ENCODE measurements around the gene OR5AC2. TPM values are rescaled to one million over a fixed set of nuclear protein-coding genes. Genes with fewer than 3 reads are reported as not detected.

The OR5AC2 gene, protein sequence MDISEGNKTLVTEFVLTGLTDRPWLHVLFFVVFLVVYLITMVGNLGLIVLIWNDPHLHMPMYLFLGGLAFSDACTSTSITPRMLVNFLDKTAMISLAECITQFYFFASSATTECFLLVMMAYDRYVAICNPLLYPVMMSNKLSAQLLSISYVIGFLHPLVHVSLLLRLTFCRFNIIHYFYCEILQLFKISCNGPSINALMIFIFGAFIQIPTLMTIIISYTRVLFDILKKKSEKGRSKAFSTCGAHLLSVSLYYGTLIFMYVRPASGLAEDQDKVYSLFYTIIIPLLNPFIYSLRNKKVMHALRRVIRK
- total RNA-seq: not detected

DNA sequence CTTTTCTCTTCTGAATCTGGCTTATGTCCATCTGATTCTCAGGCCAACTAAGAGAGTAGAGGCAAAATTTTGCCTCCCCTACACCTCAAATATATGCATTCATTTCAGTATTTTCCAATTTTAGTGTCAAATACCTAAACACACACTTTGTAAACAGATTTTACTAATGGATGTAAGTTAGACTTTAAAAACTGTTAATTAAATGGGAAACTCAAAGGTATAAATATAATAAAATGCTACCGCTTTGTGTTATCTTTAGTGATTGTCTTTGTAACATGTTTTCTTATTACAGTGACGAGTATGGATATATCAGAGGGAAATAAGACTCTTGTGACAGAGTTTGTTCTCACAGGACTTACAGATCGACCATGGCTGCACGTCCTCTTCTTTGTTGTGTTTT, at the start of gene OR5AC2:
Gene OR5AC2 (plus strand): TSS at position 301 of the 400 bp plus-strand sequence. CDS start 0 bp downstream, at position 301.
- H3K9me3 Mint-ChIP-seq (ENCODE audit: low read depth): no peaks in the 10 kb centered on the region
- peaks cover 7% of the 10 kb centered on the region for H3K27me3 Mint-ChIP-seq
- H3K4me3 Mint-ChIP-seq: no peak within 1 kb of the TSS
- ATAC-seq (no peak), DNase-seq (no peak)
- no peaks in the 10 kb centered on the region for H3K4me1 Mint-ChIP-seq
- CTCF ChIA-PET: interaction anchor here (1.0 kb wide), 1 partner anchor 42 kb away, joined by 3 read pairs; no protein-coding TSS in a partner anchor
- no peaks in the 10 kb centered on the region for H3K36me3 Mint-ChIP-seq
- no peak within 1 kb of the TSS for H3K27ac Mint-ChIP-seq

DNA sequence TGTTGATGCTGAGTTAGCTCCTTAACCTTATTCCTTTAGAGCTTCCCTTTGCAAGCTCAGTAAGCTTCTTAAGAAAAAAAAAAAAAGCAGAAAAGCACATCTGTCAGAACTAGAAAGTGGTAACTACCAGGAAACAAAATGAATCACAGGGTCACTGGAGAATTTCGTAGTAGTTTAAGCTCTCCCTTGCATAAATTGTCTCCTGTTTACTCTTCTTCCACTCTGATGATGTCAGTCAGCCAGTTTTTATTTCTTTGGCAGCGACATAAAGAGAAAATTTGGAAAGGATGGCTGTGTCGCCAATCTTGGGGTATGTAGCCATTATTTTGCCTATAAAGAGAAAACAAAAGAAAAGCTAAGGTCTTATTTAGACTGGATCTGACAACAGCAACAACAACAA, 48.7 kb upstream of the OR5AC2 start:
- Mint-ChIP-seq H3K27ac (peak overlapping the region; percentile 82), H3K36me3 (peaks cover 6% of the 10 kb centered on the region), H3K4me1 (peaks cover 27% of the 10 kb centered on the region), H3K4me3 (peak overlapping the region; percentile 84), H3K9me3 (ENCODE audit: low read depth) (peaks cover 9% of the 10 kb centered on the region), H3K27me3 (peaks cover 23% of the 10 kb centered on the region)
- CTCF ChIA-PET: interaction anchor here (0.6 to 5.4 kb wide), 27 partner anchors 7 to 863 kb away, joined by 3 to 53 read pairs (median 4); partner anchors contain the start of genes ARL6, CRYBG3, DCBLD2 and RIOX2
- DNase-seq (no peak), ATAC-seq (peak; percentile 24)

GRCh38 chr3:98038876-98039275, 48.1 kb upstream of the OR5AC2 start:
- Mint-ChIP-seq H3K36me3 (peaks cover 6% of the 10 kb centered on the region), H3K4me3 (peak overlapping the region; percentile 84), H3K27ac (peak overlapping the region; percentile 96), H3K27me3 (peaks cover 25% of the 10 kb centered on the region), H3K4me1 (peaks cover 27% of the 10 kb centered on the region), H3K9me3 (ENCODE audit: low read depth) (peaks cover 9% of the 10 kb centered on the region)
- DNase-seq: no peak
- peak; percentile 40 for ATAC-seq
- CTCF ChIA-PET: interaction anchor here (0.6 to 5.4 kb wide), 32 partner anchors 8 to 863 kb away, joined by 3 to 53 read pairs (median 4); partner anchors contain the start of genes ARL6, CLDND1, CRYBG3 and DCBLD2

DNA sequence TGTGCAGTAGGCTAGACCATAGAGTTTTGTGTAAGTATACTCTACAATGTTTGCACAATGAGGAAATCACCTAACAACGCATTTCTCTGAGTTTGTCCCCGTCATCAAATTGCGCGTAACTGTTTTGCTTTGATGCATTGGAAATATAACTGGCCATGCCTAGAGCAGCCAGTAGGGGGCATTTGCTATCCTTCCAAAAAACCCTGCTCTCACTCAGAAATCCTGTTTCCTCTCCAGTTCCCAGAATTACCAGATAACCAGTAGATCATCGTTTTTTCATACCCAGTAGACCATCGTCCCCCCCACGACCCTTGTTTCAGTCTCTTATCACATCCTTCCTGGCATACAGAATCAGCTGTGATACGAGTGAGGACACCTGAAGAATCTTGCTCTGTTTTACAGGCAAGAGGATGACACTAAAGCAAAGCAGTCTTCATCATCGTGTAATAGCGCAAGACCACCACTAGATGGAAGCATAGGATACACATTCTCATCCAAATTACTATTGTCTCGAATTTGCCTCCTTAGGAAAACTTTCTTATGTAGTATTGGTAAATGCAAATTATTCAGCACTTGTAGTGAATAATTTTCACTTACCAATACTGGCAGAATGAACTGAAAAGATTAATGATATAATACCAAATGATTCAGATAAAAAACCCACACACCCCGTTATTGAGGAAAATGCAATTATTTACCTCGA, 47.5 kb upstream of the OR5AC2 start:
- peaks cover 25% of the 10 kb centered on the region for H3K27me3 Mint-ChIP-seq
- ATAC-seq (peak; percentile 97), DNase-seq (peak; percentile 88)
- peak overlapping the region; percentile 84 for H3K4me3 Mint-ChIP-seq
- peaks cover 9% of the 10 kb centered on the region for H3K9me3 Mint-ChIP-seq (ENCODE audit: low read depth)
- H3K4me1 Mint-ChIP-seq: peaks cover 27% of the 10 kb centered on the region
- CTCF ChIA-PET: interaction anchor here (0.6 to 5.4 kb wide), 27 partner anchors 9 to 774 kb away, joined by 3 to 53 read pairs (median 4); partner anchors contain the start of genes CLDND1 and CRYBG3
- peaks cover 6% of the 10 kb centered on the region for H3K36me3 Mint-ChIP-seq
- peak overlapping the region; percentile 96 for H3K27ac Mint-ChIP-seq

DNA sequence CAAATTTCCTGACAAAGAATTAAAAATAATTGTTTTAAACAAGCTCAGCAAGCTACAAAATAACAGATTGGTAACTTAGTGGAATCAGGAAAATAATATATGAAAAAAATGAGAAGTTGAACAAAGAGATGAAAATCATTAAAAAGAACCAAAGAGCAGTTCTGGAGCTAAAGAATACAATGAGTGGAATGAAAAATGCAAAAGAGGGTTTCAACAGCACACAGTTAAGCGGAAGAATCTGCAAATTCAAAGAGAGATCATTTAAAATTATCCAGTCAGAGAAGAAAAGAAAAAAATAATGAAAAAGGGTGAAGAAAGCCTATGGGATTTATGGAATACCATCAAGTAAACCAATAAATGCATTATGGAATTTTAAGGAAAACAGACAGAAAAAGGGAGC, 45.6 kb upstream of the OR5AC2 start:
- H3K27ac Mint-ChIP-seq: no peak overlapping the region
- CTCF ChIA-PET: interaction anchor here (0.9 to 5.4 kb wide), 2 partner anchors 288 to 298 kb away, joined by 3 to 53 read pairs; no protein-coding TSS in a partner anchor
- ATAC-seq: no peak

DNA sequence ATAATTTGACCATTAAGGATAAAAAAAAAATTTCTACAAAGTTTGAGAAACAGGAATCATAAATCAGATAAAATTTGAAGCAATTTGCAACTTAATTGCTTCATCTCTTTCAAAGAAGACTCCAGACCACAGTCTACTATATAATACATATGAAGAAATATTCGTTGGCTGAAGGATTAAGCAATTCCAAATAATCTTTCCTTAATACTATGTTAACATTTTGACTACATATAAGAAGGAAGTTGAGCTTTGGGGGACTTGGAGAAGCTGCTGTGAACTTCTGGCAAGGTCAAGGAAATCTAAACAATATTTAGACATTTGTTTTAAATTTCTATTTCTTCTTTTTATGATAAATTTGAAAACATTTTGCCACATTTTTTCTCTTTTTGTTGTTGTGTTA, 38.4 kb upstream of the OR5AC2 start:
- ATAC-seq (no peak), DNase-seq (no peak)
- Mint-ChIP-seq H3K9me3 (ENCODE audit: low read depth) (no peaks in the 10 kb centered on the region), H3K27ac (no peak overlapping the region), H3K27me3 (peaks cover 33% of the 10 kb centered on the region), H3K36me3 (no peaks in the 10 kb centered on the region), H3K4me3 (no peak overlapping the region), H3K4me1 (no peaks in the 10 kb centered on the region)
- CTCF ChIA-PET: interaction anchor here (1.7 to 1.9 kb wide), 2 partner anchors 9 to 280 kb away, joined by 8 to 9 read pairs; no protein-coding TSS in a partner anchor

More for the DNA sequence above, 45.6 kb upstream of the OR5AC2 start:
- Mint-ChIP-seq H3K9me3 (ENCODE audit: low read depth) (peaks cover 9% of the 10 kb centered on the region), H3K27me3 (peaks cover 28% of the 10 kb centered on the region), H3K4me3 (no peak overlapping the region), H3K36me3 (peaks cover 6% of the 10 kb centered on the region), H3K4me1 (peaks cover 27% of the 10 kb centered on the region)
- DNase-seq: no peak

- ATAC-seq (no peak), DNase-seq (no peak)
- no peaks in the 10 kb centered on the region for H3K4me1 Mint-ChIP-seq
- no peak overlapping the region for H3K27ac Mint-ChIP-seq
- H3K27me3 Mint-ChIP-seq: peaks cover 30% of the 10 kb centered on the region
- CTCF ChIA-PET: interaction anchor here (0.5 to 1.9 kb wide), 3 partner anchors 10 to 1420 kb away, joined by 3 to 9 read pairs (median 8); no protein-coding TSS in a partner anchor
- no peaks in the 10 kb centered on the region for H3K36me3 Mint-ChIP-seq
- H3K4me3 Mint-ChIP-seq: no peak overlapping the region
- no peaks in the 10 kb centered on the region for H3K9me3 Mint-ChIP-seq (ENCODE audit: low read depth)
Observed at GRCh38 chr3:98049271-98049670, 37.7 kb upstream of the OR5AC2 start.

- CTCF ChIA-PET: no interaction called here
- Mint-ChIP-seq H3K4me1 (no peaks in the 10 kb centered on the region), H3K27me3 (peaks cover 9% of the 10 kb centered on the region), H3K9me3 (ENCODE audit: low read depth) (no peaks in the 10 kb centered on the region), H3K4me3 (no peak overlapping the region), H3K36me3 (no peaks in the 10 kb centered on the region), H3K27ac (no peak overlapping the region)
- no peak for ATAC-seq
- DNase-seq: no peak
Observed at GRCh38 chr3:98056035-98056434, 30.9 kb upstream of the OR5AC2 start.

- Mint-ChIP-seq H3K36me3 (no peaks in the 10 kb centered on the region), H3K27me3 (peaks cover 9% of the 10 kb centered on the region), H3K4me3 (no peak overlapping the region), H3K27ac (no peak overlapping the region), H3K9me3 (ENCODE audit: low read depth) (no peaks in the 10 kb centered on the region), H3K4me1 (no peaks in the 10 kb centered on the region)
- ATAC-seq (no peak), DNase-seq (no peak)
- CTCF ChIA-PET: no interaction called here
Observed at GRCh38 chr3:98057631-98058030, 29.3 kb upstream of the OR5AC2 start.

DNA sequence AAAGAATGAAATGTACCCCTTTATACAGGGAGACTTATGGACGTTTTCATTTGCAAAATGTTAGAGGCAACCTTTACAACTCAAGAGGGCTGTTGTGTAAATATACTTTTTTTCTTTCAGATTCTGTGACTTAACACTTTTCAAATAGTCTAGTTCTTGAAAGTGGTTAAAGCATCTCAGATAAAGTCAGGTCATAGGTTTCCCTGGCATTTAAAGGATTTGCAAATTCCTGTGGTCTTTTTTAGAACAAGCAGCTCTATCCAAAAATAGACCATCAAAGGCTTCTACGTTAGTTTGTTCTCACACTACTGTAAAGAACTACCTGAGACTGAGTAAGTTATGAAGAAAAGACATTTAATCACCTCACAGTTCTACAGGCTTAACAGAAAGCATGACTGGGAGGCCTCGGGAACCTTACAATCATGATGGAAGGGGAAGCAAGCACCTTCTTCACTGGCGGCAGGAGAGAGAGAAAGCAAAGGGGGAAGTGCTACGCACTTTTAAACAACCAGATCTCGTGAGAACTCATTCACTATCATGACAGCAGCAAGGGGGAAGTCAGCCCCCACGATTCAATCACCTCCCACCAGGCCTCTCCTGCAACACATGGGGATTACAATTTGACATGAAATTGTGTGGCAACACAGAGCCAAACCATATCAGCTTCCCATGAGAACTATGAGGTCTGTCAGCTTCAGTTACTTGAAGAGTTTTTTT, 28.6 kb upstream of the OR5AC2 start:
- H3K36me3 Mint-ChIP-seq: no peaks in the 10 kb centered on the region
- H3K4me3 Mint-ChIP-seq: no peak overlapping the region
- ATAC-seq (no peak), DNase-seq (no peak)
- no peak overlapping the region for H3K27ac Mint-ChIP-seq
- H3K4me1 Mint-ChIP-seq: no peaks in the 10 kb centered on the region
- CTCF ChIA-PET: no interaction called here
- peaks cover 9% of the 10 kb centered on the region for H3K27me3 Mint-ChIP-seq
- no peaks in the 10 kb centered on the region for H3K9me3 Mint-ChIP-seq (ENCODE audit: low read depth)

- no peaks in the 10 kb centered on the region for H3K9me3 Mint-ChIP-seq (ENCODE audit: low read depth)
- no peaks in the 10 kb centered on the region for H3K4me1 Mint-ChIP-seq
- H3K4me3 Mint-ChIP-seq: no peak overlapping the region
- peaks cover 24% of the 10 kb centered on the region for H3K27me3 Mint-ChIP-seq
- no peak overlapping the region for H3K27ac Mint-ChIP-seq
- CTCF ChIA-PET: no interaction called here
- no peak for DNase-seq
- H3K36me3 Mint-ChIP-seq: no peaks in the 10 kb centered on the region
- ATAC-seq: no peak
Observed at GRCh38 chr3:98068824-98069223, 18.1 kb upstream of the OR5AC2 start.

GRCh38 chr3:98070840-98071239, 16.1 kb upstream of the OR5AC2 start:
- Mint-ChIP-seq H3K4me1 (no peaks in the 10 kb centered on the region), H3K4me3 (no peak overlapping the region), H3K36me3 (no peaks in the 10 kb centered on the region), H3K27ac (no peak overlapping the region), H3K9me3 (ENCODE audit: low read depth) (no peaks in the 10 kb centered on the region), H3K27me3 (peaks cover 24% of the 10 kb centered on the region)
- DNase-seq (no peak), ATAC-seq (no peak)
- CTCF ChIA-PET: no interaction called here

DNA sequence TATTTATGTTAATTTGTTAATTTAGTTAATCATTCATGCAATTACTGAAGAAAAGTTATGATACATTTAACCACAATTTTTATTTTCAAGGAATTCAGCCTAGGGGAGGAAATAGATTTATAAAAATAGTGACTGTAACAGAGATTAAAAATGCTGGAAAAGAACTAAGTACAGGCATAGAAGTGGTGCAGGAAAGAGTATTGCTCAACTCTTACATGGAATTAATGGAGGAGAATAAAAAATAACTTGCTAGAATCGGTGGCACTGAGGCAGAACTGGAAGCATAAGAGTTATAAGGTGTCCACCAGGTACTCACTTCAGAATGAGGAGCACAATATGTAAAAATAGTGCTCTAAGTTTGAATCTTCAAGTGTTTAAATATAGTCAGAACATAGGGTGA, 13.5 kb upstream of the OR5AC2 start:
- H3K4me3 Mint-ChIP-seq: no peak overlapping the region

More for the DNA sequence above, 13.5 kb upstream of the OR5AC2 start:
- no peak for ATAC-seq
- no peak for DNase-seq
- Mint-ChIP-seq H3K9me3 (ENCODE audit: low read depth) (no peaks in the 10 kb centered on the region), H3K4me1 (no peaks in the 10 kb centered on the region), H3K27me3 (peaks cover 24% of the 10 kb centered on the region), H3K36me3 (no peaks in the 10 kb centered on the region), H3K27ac (no peak overlapping the region)
- CTCF ChIA-PET: no interaction called here

All from activated CD8-positive, alpha-beta memory T cell treated with anti-CD3 and anti-CD28 coated beads, Interleukin-2, amount 10 ng/mL, durations not matched to agents 7 days and 5 days (primary cell).